Endothelial cell of umbilical vein (primary cell): ENCODE measurements around the gene MAP7D3.

ENCODE experiments used
- EZH2 ChIP-seq: IDR thresholded peaks from 2 replicates; pipeline ENCODE4 v1.6.1; 2012; ENCODE audit warnings: borderline replicate concordance, low read depth, mild to moderate bottlenecking, moderate library complexity, low read length, inconsistent platforms; ENCODE audit not compliant: severe bottlenecking
- GATA2 ChIP-seq: IDR thresholded peaks from 2 replicates; pipeline ENCODE4 v1.7.0; 2011; ENCODE audit warnings: low read depth, mild to moderate bottlenecking, moderate library complexity, mixed read lengths, low read length; ENCODE audit not compliant: insufficient read length, insufficient read depth
- MYC ChIP-seq: IDR thresholded peaks from one replicate; pipeline ENCODE4 v1.6.1; 2011; ENCODE audit warnings: mild to moderate bottlenecking, low read depth, low read length
- POLR2A ChIP-seq: IDR thresholded peaks from 2 replicates; pipeline ENCODE4 v1.6.1; 2012; ENCODE audit warnings: low read depth, mild to moderate bottlenecking, control low read depth, low read length
- POLR2AphosphoS5 ChIP-seq: IDR thresholded peaks from 2 replicates; pipeline ENCODE4 v1.6.1; 2012; ENCODE audit warnings: low read depth, mild to moderate bottlenecking, control low read depth, low read length, moderate library complexity; ENCODE audit not compliant: insufficient read depth
- TF ChIP-seq, protein P1 (sequence below), 2 donors: IDR thresholded peaks; 1 replicate in 1 of 2; 2 replicates in 1 of 2; pipeline ENCODE4 v1.5.1; 2011; ENCODE audit warnings: low read length in 2 of 2, mild to moderate bottlenecking in 2 of 2, moderate library complexity in 2 of 2, control low read depth in 1 of 2, inconsistent platforms in 1 of 2, low read depth in 1 of 2; ENCODE audit not compliant: insufficient read depth in 1 of 2; ENCODE audit errors: extremely low read depth in 1 of 2
- TF ChIP-seq, protein P2 (sequence below): IDR thresholded peaks from 2 replicates; pipeline ENCODE4 v1.6.1; 2011; ENCODE audit not compliant: insufficient read depth, insufficient read length

- TF ChIP-seq POLR2AphosphoS5 (no peak), EZH2 (no peak), POLR2A (no peak), GATA2 (no peak), MYC (no peak)
- TF ChIP-seq, protein P1, sequence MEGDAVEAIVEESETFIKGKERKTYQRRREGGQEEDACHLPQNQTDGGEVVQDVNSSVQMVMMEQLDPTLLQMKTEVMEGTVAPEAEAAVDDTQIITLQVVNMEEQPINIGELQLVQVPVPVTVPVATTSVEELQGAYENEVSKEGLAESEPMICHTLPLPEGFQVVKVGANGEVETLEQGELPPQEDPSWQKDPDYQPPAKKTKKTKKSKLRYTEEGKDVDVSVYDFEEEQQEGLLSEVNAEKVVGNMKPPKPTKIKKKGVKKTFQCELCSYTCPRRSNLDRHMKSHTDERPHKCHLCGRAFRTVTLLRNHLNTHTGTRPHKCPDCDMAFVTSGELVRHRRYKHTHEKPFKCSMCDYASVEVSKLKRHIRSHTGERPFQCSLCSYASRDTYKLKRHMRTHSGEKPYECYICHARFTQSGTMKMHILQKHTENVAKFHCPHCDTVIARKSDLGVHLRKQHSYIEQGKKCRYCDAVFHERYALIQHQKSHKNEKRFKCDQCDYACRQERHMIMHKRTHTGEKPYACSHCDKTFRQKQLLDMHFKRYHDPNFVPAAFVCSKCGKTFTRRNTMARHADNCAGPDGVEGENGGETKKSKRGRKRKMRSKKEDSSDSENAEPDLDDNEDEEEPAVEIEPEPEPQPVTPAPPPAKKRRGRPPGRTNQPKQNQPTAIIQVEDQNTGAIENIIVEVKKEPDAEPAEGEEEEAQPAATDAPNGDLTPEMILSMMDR (IDR thresholded peaks at IDR 0.05; ENCODE audit: extremely low read depth in 1 of 2, insufficient read depth in 1 of 2, low read depth in 1 of 2, low read length in 2 of 2): no peak
- TF ChIP-seq, protein P2, sequence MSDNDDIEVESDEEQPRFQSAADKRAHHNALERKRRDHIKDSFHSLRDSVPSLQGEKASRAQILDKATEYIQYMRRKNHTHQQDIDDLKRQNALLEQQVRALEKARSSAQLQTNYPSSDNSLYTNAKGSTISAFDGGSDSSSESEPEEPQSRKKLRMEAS: no peak
Measured at GRCh38 chrX:136259543-136259942, 8.3 kb upstream of the MAP7D3 start.
